ENCODE measurements around the gene ARHGEF9. TPM values are rescaled to one million over a fixed set of nuclear protein-coding genes. Genes with fewer than 3 reads are reported as not detected.

Gene ARHGEF9
- total and polyA plus RNA-seq, 8 donors = 7.6 to 103 (median 12.5) TPM

DNA sequence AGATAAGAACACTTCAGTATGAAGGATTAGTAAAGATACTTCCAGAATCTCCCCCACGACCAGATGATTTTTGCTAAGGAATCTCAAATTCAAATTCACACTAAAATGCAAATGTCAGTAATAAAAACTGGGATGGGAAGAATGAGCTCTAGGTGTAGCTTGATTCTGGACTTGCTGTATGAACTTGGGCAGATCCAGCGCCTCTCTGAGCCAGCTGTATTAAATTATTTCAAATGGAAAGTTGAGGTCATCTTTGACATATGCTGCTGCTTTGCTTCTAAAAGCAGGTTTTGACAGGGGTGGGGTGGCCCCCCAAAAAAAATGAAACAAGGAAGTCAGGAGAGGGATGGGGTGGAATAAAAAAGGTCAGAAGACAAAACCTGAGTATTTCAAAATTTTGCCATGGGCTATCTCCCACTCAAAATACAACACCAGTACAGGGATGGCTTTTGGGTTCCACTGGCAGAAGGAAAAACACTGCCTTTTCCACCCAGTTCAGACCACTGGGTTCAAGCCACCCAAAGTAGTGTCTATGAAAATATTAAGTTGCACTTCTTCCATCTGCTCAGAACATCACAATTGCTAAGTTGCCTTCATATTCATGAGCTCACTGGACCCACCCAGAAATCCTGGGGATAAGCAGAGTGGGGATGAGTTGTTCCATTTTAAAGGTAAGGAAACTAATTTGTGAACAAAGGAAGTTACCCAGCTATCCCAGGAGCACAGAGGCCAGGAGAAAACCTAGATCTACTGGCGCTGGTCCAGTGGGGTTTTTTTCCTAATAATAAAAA lies 47.7 kb downstream of the ARHGEF9 start:
- intact Hi-C loops (cut with DNase I; ENCODE audit: low total_unique reads) = no loop called here
- DNase-seq = no peak
- H3K27ac ChIP-seq = no peak overlapping the region
- WGBS, 5 donors = 65 to 83% (median 75%) methylated on average over 3 of the region's 3 CpGs
- H3K4me3 ChIP-seq = no peak overlapping the region
- H3K4me1 ChIP-seq = peaks cover 0 to 8% (median 4%) of the 10 kb centered on the region in 4 donors
- no peak for TF ChIP-seq EP300 (IDR thresholded peaks at IDR 0.05)
- TF ChIP-seq, protein P1, sequence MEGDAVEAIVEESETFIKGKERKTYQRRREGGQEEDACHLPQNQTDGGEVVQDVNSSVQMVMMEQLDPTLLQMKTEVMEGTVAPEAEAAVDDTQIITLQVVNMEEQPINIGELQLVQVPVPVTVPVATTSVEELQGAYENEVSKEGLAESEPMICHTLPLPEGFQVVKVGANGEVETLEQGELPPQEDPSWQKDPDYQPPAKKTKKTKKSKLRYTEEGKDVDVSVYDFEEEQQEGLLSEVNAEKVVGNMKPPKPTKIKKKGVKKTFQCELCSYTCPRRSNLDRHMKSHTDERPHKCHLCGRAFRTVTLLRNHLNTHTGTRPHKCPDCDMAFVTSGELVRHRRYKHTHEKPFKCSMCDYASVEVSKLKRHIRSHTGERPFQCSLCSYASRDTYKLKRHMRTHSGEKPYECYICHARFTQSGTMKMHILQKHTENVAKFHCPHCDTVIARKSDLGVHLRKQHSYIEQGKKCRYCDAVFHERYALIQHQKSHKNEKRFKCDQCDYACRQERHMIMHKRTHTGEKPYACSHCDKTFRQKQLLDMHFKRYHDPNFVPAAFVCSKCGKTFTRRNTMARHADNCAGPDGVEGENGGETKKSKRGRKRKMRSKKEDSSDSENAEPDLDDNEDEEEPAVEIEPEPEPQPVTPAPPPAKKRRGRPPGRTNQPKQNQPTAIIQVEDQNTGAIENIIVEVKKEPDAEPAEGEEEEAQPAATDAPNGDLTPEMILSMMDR (IDR thresholded peaks at IDR 0.05) = no peak
- H3K36me3 ChIP-seq = no peaks in the 10 kb centered on the region
- H3K9me3 ChIP-seq = no peaks in the 10 kb centered on the region
- H3K27me3 ChIP-seq = no peaks in the 10 kb centered on the region

DNA sequence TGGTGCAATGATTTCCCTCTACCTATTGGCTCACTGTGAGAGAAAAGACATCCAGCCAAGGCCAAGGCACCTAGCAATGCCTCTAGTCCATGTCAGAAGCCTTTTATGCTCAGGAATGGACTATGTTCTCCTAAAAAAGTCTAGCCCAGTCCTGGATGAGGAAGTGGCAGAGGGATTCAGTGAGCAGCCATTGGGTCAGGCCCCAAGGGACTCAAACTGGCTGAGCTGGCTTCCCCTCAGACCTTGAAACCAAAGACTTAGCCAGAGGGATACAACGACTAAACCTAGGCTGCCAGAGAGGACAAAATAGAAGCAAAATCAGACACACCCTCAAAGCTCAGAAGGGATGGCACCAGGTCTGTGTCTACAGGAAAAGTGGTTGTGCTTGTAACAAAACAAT lies 49.1 kb downstream of the ARHGEF9 start:
- DNase-seq = no peak
- no peak for TF ChIP-seq EP300 (IDR thresholded peaks at IDR 0.05)
- WGBS, 5 donors = 55 to 80% (median 61%) methylated on average over 1 of the region's 1 CpG
- no peak overlapping the region for H3K4me3 ChIP-seq
- H3K27ac ChIP-seq = no peak overlapping the region
- intact Hi-C loops (cut with DNase I; ENCODE audit: low total_unique reads) = no loop called here
- H3K4me1 ChIP-seq = peaks cover 0 to 8% (median 4%) of the 10 kb centered on the region in 4 donors
- H3K9me3 ChIP-seq = no peaks in the 10 kb centered on the region
- H3K36me3 ChIP-seq = no peaks in the 10 kb centered on the region
- no peaks in the 10 kb centered on the region for H3K27me3 ChIP-seq

DNA sequence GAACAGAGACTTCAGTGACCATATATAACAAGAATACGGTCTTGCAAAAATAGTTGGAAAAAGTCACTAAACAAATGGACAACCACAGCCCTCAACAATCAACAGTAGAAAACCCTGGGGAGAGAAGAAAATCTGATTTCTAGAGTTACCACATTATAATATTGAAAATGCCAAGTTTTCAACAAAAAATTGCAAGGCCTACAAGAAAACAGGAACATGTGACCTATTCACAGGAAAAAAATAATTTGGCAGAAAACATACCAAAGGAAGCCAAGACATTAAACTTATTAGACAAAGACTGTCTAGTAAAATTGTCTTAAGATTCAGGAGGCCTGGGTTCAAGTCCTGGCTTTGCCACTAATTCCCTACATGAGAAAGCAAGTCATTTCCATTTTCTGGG lies 64.7 kb downstream of the ARHGEF9 start:
- Histone ChIP-seq H3K27me3 (no peaks in the 10 kb centered on the region), H3K4me3 (no peak overlapping the region), H3K9me3 (no peaks in the 10 kb centered on the region), H3K27ac (no peak overlapping the region), H3K4me1 (no peaks in the 10 kb centered on the region), H3K36me3 (peaks cover 0 to 25% (median 11%) of the 10 kb centered on the region in 4 donors)
- DNase-seq = no peak
- TF ChIP-seq POLR2AphosphoS5 (IDR thresholded peaks at IDR 0.05) = no peak
- intact Hi-C loops (cut with DNase I; ENCODE audit: low total_unique reads) = no loop called here
- WGBS, 5 donors = 77 to 97% (median 85%) methylated on average over 1 of the region's 1 CpG

DNA sequence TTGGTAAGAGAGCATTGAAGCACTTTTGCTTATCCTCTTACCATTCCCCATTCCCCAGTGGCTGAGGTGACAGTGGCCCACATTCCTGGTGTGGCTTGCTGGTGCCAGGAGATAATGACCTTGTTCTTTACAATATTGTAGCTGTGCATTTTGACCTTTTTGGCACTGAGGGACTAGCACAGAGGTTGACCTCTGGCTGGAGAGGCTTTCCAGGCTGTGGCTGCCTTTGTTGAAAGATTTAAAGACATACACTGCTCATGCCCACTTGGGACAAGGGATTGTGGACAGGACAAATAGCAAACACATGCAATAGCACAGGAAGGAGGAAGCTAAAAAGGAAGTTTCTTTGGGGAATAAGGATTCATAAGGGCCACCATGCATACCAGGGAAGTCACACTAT lies 65.4 kb downstream of the ARHGEF9 start:
- H3K4me1 ChIP-seq = no peaks in the 10 kb centered on the region
- H3K4me3 ChIP-seq = no peak overlapping the region
- DNase-seq = no peak
- TF ChIP-seq POLR2A (IDR thresholded peaks at IDR 0.05) (no peak), EP300 (IDR thresholded peaks at IDR 0.05) (no peak), POLR2AphosphoS5 (IDR thresholded peaks at IDR 0.05) (no peak)
- TF ChIP-seq, protein P1 (IDR thresholded peaks at IDR 0.05) = no peak
- intact Hi-C loops (cut with DNase I; ENCODE audit: low total_unique reads) = no loop called here
- H3K27ac ChIP-seq = no peak overlapping the region
- no peaks in the 10 kb centered on the region for H3K27me3 ChIP-seq
- no peaks in the 10 kb centered on the region for H3K9me3 ChIP-seq
- peaks cover 0 to 25% (median 11%) of the 10 kb centered on the region in 4 donors for H3K36me3 ChIP-seq

DNA sequence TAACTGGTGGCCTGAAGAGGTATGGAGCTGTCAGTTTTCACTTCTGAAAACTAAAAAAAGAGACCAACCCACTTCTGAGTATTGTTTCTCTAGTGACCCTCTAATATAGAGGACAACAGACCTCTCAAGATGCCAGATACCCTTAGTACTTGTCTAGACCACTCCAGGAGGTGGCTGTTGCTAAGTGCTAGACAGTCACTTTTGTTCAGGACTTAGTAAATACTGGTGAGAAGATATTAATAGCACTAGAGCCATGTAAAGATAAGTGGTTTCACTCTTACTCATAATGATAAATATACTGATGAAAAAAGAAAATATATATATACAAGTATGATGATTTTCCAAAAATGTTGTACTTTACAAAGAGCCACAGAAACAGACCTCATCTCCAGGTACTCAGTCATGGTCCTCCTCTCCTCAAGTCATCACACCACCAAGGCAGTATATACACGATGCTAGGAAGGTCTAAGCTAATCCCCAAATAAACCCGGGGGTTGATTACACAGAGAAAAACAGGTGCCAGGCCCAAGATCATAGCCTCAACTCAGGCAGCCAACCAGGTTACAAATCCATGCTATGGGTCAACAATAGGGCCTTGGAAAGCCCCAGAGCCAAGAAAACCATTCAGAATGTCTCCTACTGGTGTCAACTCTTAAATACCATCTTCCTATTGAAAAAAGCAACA lies 66.9 kb downstream of the ARHGEF9 start:
- TF ChIP-seq, protein P1 (IDR thresholded peaks at IDR 0.05) = no peak
- TF ChIP-seq POLR2AphosphoS5 (IDR thresholded peaks at IDR 0.05) (no peak), EP300 (IDR thresholded peaks at IDR 0.05) (no peak), POLR2A (IDR thresholded peaks at IDR 0.05) (no peak)

More for the DNA sequence above, 66.9 kb downstream of the ARHGEF9 start:
- peaks cover 0 to 25% (median 11%) of the 10 kb centered on the region in 4 donors for H3K36me3 ChIP-seq
- no peaks in the 10 kb centered on the region for H3K27me3 ChIP-seq
- 58 to 93% (median 82%) methylated on average over 2 of the region's 2 CpGs for WGBS, 5 donors
- no peak overlapping the region for H3K27ac ChIP-seq
- no peak for DNase-seq
- intact Hi-C loops (cut with DNase I; ENCODE audit: low total_unique reads) = no loop called here
- H3K9me3 ChIP-seq = no peaks in the 10 kb centered on the region
- H3K4me3 ChIP-seq = no peak overlapping the region
- H3K4me1 ChIP-seq = no peaks in the 10 kb centered on the region

All from stomach (tissue), 9 donors.